Sigmoid colon (tissue), 7 donors: ENCODE results near the gene DNAJC15. TPM values are rescaled to one million over a fixed set of nuclear protein-coding genes. Genes with fewer than 3 reads are reported as not detected.

ENCODE experiments used
- DNase-seq: peaks from one replicate; pipeline ENCODE4 v3.0.0-alpha.2; 2019
- H3K27ac ChIP-seq, 4 donors: fragments of 200-600 bp; sonication (generic); one replicate each; pipeline ENCODE4 v1.5.1; 2016 to 2019; ENCODE audit warnings: mild to moderate bottlenecking in 1 of 4
- H3K27me3 ChIP-seq, 3 donors: fragments of 200-600 bp; sonication (generic); one replicate each; pipeline ENCODE4 v1.5.1; 2019; ENCODE audit warnings: mild to moderate bottlenecking in 1 of 3
- H3K36me3 ChIP-seq, 4 donors: fragments of 200-600 bp; sonication (generic); one replicate each; pipeline ENCODE4 v1.5.1; 2016 to 2019
- H3K4me1 ChIP-seq, 4 donors: fragments of 200-600 bp; sonication (generic); one replicate each; pipeline ENCODE4 v1.5.1; 2017 to 2019
- H3K4me3 ChIP-seq, 4 donors: fragments of 200-600 bp; sonication (generic); one replicate each; pipeline ENCODE4 v1.5.1; 2017 to 2019; ENCODE audit warnings: mild to moderate bottlenecking in 2 of 4, moderate library complexity in 1 of 4
- H3K9me3 ChIP-seq, 4 donors: fragments of 200-600 bp in 3 of 4; sonication (generic) in 3 of 4; one replicate each; pipeline versions ENCODE4 v1.5.1 to v1.6.1; 2013 to 2019
- CTCF ChIP-seq, 4 experiments: fragments of 450-650 bp in 3 of 4; fragments of 200-600 bp in 1 of 4; IDR thresholded peaks; one replicate each; pipeline ENCODE4 v1.5.1; 2016 to 2019; ENCODE audit warnings: antibody characterized with exemption in 4 of 4, mild to moderate bottlenecking in 3 of 4, moderate library complexity in 2 of 4
- EP300 ChIP-seq, 4 donors: sonication (generic); formaldehyde crosslinking; IDR thresholded peaks; one replicate each; pipeline ENCODE4 v1.6.1; 2017; ENCODE audit warnings: antibody characterized with exemption in 4 of 4
- POLR2A ChIP-seq, 2 donors: fragments of 450-650 bp; IDR thresholded peaks; one replicate each; pipeline ENCODE4 v1.6.1; 2016; ENCODE audit warnings: antibody characterized with exemption in 2 of 2, mild to moderate bottlenecking in 2 of 2, moderate library complexity in 2 of 2
- POLR2AphosphoS5 ChIP-seq, 4 donors: sonication (generic); formaldehyde crosslinking; IDR thresholded peaks; one replicate each; pipeline ENCODE4 v1.6.1; 2017; ENCODE audit warnings: antibody characterized with exemption in 4 of 4
- WGBS, 2 donors: extraction: QIAGEN DNeasy Blood & Tissue Kit; methylation state at CpG; one replicate each; pipeline ENCODE4 v1.1.7; 2013; 5-methylcytosine and 5-hydroxymethylcytosine counted together
- intact Hi-C: fragments of 100-400 bp; cut with DNase I; formaldehyde crosslinking; loops from one replicate; pipeline ENCODE4 v1.15.1; 2023
- polyA plus RNA-seq, 3 donors: library from polyadenylated mRNA; stranded (reverse); fragments of 200-250 nt; gene quantifications; one replicate each; pipeline ENCODE4 v1.2.3, GENCODE V29; 2013
- total RNA-seq, 4 donors: library from RNA; depleted of rRNA; stranded (reverse); fragments of >200 nt; gene quantifications; one replicate each; pipeline ENCODE4 v1.1.0, GENCODE V29; 2016
- donor health status: healthy with polysubstance abuse.
- donor health status: Bipolar disorder and iron deficiency.
- donor health status: healthy.

DNAJC15 gene
- total and polyA plus RNA-seq, 7 donors: 13.6 to 38.8 (median 15.3) TPM

- TF ChIP-seq POLR2AphosphoS5 (IDR thresholded peaks at IDR 0.05) (no peak), POLR2A (IDR thresholded peaks at IDR 0.05) (no peak), EP300 (IDR thresholded peaks at IDR 0.05) (no peak), CTCF (IDR thresholded peaks at IDR 0.05) (no peak)
- Histone ChIP-seq H3K9me3 (no peaks in the 10 kb centered on the region), H3K27ac (peak overlapping the region in 2 of 4 donors; percentile 30 to 45), H3K4me3 (no peak overlapping the region), H3K4me1 (peaks cover 0 to 58% (median 30%) of the 10 kb centered on the region in 4 donors), H3K27me3 (no peaks in the 10 kb centered on the region), H3K36me3 (peaks cover 0 to 6% (median 0%) of the 10 kb centered on the region in 4 donors)
- 79 to 83% methylated on average over 4 of the region's 4 CpGs for WGBS, 2 donors
- no peak for DNase-seq
- intact Hi-C loops: no loop called here
Measured at GRCh38 chr13:43077906-43078305, 54.5 kb downstream of the DNAJC15 start.

- TF ChIP-seq POLR2A (IDR thresholded peaks at IDR 0.05) (no peak), EP300 (IDR thresholded peaks at IDR 0.05) (no peak), POLR2AphosphoS5 (IDR thresholded peaks at IDR 0.05) (no peak), CTCF (IDR thresholded peaks at IDR 0.05) (no peak)
- no peaks in the 10 kb centered on the region for H3K9me3 ChIP-seq
- H3K27ac ChIP-seq: peak overlapping the region in 1 of 4 donors; percentile 30
- intact Hi-C loops: no loop called here
- H3K36me3 ChIP-seq: peaks cover 0 to 6% (median 0%) of the 10 kb centered on the region in 4 donors
- WGBS, 2 donors: 89% methylated on average over 4 of the region's 4 CpGs
- peaks cover 0 to 53% (median 30%) of the 10 kb centered on the region in 4 donors for H3K4me1 ChIP-seq
- no peak for DNase-seq
- H3K27me3 ChIP-seq: no peaks in the 10 kb centered on the region
- no peak overlapping the region for H3K4me3 ChIP-seq
Measured at GRCh38 chr13:43078399-43078798, 55.0 kb downstream of the DNAJC15 start.

- Histone ChIP-seq H3K9me3 (no peaks in the 10 kb centered on the region), H3K4me3 (no peak overlapping the region), H3K27me3 (no peaks in the 10 kb centered on the region), H3K27ac (no peak overlapping the region), H3K4me1 (peaks cover 0 to 45% (median 28%) of the 10 kb centered on the region in 4 donors), H3K36me3 (peaks cover 0 to 6% (median 0%) of the 10 kb centered on the region in 4 donors)
- DNase-seq: no peak
- TF ChIP-seq POLR2AphosphoS5 (IDR thresholded peaks at IDR 0.05): no peak
- no peak for TF ChIP-seq EP300 (IDR thresholded peaks at IDR 0.05)
- no peak for TF ChIP-seq CTCF (IDR thresholded peaks at IDR 0.05)
- no peak for TF ChIP-seq POLR2A (IDR thresholded peaks at IDR 0.05)
- intact Hi-C loops: no loop called here
- 82 to 89% methylated on average over 2 of the region's 2 CpGs for WGBS, 2 donors
Measured at GRCh38 chr13:43079392-43079931, 56.1 kb downstream of the DNAJC15 start.

GRCh38 chr13:43080199-43080598 is 56.8 kb downstream of the DNAJC15 start:
- H3K36me3 ChIP-seq: peaks cover 0 to 6% (median 0%) of the 10 kb centered on the region in 4 donors
- H3K4me1 ChIP-seq: peaks cover 0 to 38% (median 25%) of the 10 kb centered on the region in 4 donors
- TF ChIP-seq POLR2A (IDR thresholded peaks at IDR 0.05): no peak
- TF ChIP-seq EP300 (IDR thresholded peaks at IDR 0.05): no peak
- TF ChIP-seq POLR2AphosphoS5 (IDR thresholded peaks at IDR 0.05): no peak
- no peak for TF ChIP-seq CTCF (IDR thresholded peaks at IDR 0.05)
- DNase-seq: no peak
- WGBS, 2 donors: 98 to 99% methylated on average over 3 of the region's 3 CpGs
- H3K27ac ChIP-seq: no peak overlapping the region
- H3K27me3 ChIP-seq: no peaks in the 10 kb centered on the region
- no peaks in the 10 kb centered on the region for H3K9me3 ChIP-seq
- no peak overlapping the region for H3K4me3 ChIP-seq
- intact Hi-C loops: no loop called here

- WGBS, 2 donors: 75 to 91% methylated on average over 2 of the region's 2 CpGs
- no peak for TF ChIP-seq EP300 (IDR thresholded peaks at IDR 0.05)
- TF ChIP-seq POLR2AphosphoS5 (IDR thresholded peaks at IDR 0.05): no peak
- TF ChIP-seq CTCF (IDR thresholded peaks at IDR 0.05): no peak
- no peak for TF ChIP-seq POLR2A (IDR thresholded peaks at IDR 0.05)
- intact Hi-C loops: no loop called here
Measured at GRCh38 chr13:43081866-43082265, 58.5 kb downstream of the DNAJC15 start.

More at GRCh38 chr13:43081866-43082265, 58.5 kb downstream of the DNAJC15 start:
- Histone ChIP-seq H3K4me3 (no peak overlapping the region), H3K36me3 (peaks cover 0 to 6% (median 0%) of the 10 kb centered on the region in 4 donors), H3K27me3 (no peaks in the 10 kb centered on the region), H3K9me3 (no peaks in the 10 kb centered on the region), H3K4me1 (peaks cover 0 to 41% (median 26%) of the 10 kb centered on the region in 4 donors), H3K27ac (no peak overlapping the region)
- DNase-seq: no peak
